H1 (cell line): ENCODE data around the gene FRMD4A.

Experiments
- CTCF ChIP-seq, 3 experiments: IDR thresholded peaks; 1 replicate in 2 of 3; 2 replicates in 1 of 3; pipeline versions ENCODE4 v1.5.1 to v1.6.1; 2011; ENCODE audit warnings: low read length in 3 of 3, mild to moderate bottlenecking in 3 of 3, inconsistent platforms in 2 of 3, low read depth in 1 of 3, moderate library complexity in 1 of 3; ENCODE audit not compliant: insufficient read depth in 1 of 3; ENCODE audit errors: control extremely low read depth in 1 of 3
- EP300 ChIP-seq, 2 experiments: IDR thresholded peaks; 1 replicate in 1 of 2; 2 replicates in 1 of 2; pipeline ENCODE4 v1.6.1; 2011 to 2012; ENCODE audit warnings: low read depth in 2 of 2, low read length in 2 of 2, mild to moderate bottlenecking in 2 of 2, borderline replicate concordance in 1 of 2, inconsistent platforms in 1 of 2, moderate library complexity in 1 of 2
- GABPA ChIP-seq: IDR thresholded peaks from 2 replicates; pipeline ENCODE4 v1.6.1; 2011; ENCODE audit warnings: mild to moderate bottlenecking, low read length, moderate library complexity, borderline replicate concordance; ENCODE audit not compliant: insufficient read depth
- NRF1 ChIP-seq: IDR thresholded peaks from 2 replicates; pipeline ENCODE4 v1.6.1; 2011; ENCODE audit warnings: mild to moderate bottlenecking, low read depth, low read length, improper control_type of control experiment
- RAD21 ChIP-seq, 2 experiments: IDR thresholded peaks in 1 of 2; conservative IDR thresholded peaks in 1 of 2; 2 replicates each; pipeline ENCODE4 v1.6.1; 2011; ENCODE audit warnings: low read depth in 2 of 2, low read length in 2 of 2, improper control_type of control experiment in 1 of 2, inconsistent platforms in 1 of 2, mild to moderate bottlenecking in 1 of 2, moderate library complexity in 1 of 2
- SIN3A ChIP-seq, 2 experiments: IDR thresholded peaks in 1 of 2; conservative IDR thresholded peaks in 1 of 2; 2 replicates each; pipeline ENCODE4 v1.6.1; 2011 to 2012; ENCODE audit warnings: low read length in 2 of 2, improper control_type of control experiment in 1 of 2, low read depth in 1 of 2, mild to moderate bottlenecking in 1 of 2
- SIRT6 ChIP-seq: IDR thresholded peaks from one replicate; pipeline ENCODE4 v1.7.1; 2012; ENCODE audit warnings: low read length, inconsistent platforms
- TAF1 ChIP-seq: IDR thresholded peaks from 2 replicates; pipeline ENCODE4 v1.6.1; 2011; ENCODE audit warnings: mild to moderate bottlenecking, low read depth, low read length
- TCF12 ChIP-seq: IDR thresholded peaks from 2 replicates; pipeline ENCODE4 v1.6.1; 2011; ENCODE audit warnings: low read depth, mild to moderate bottlenecking, low read length

- TF ChIP-seq CTCF (IDR thresholded peaks at IDR 0.05; ENCODE audit: control extremely low read depth in 1 of 3, insufficient read depth in 1 of 3, low read depth in 1 of 3, low read length in 3 of 3) (no peak), TAF1 (no peak), RAD21 (IDR thresholded peaks at IDR 0.05 in 1 of 2, conservative IDR thresholded peaks at IDR 0.05 in 1 of 2; ENCODE audit: low read depth in 2 of 2, low read length in 2 of 2) (no peak), EP300 (IDR thresholded peaks at IDR 0.05; ENCODE audit: borderline replicate concordance in 1 of 2, low read depth in 2 of 2, low read length in 2 of 2) (no peak), NRF1 (no peak), TCF12 (no peak), SIRT6 (no peak), GABPA (no peak), SIN3A (conservative IDR thresholded peaks at IDR 0.05 in 1 of 2, IDR thresholded peaks at IDR 0.05 in 1 of 2; ENCODE audit: low read depth in 1 of 2, low read length in 2 of 2) (no peak)
Measured at GRCh38 chr10:13644866-13645265, 685.9 kb downstream of the FRMD4A start.
